Stimulated activated CD4-positive, alpha-beta T cell treated with anti-CD3 and anti-CD28 coated beads, Interleukin-1b, Interleukin-23, amount 100 ng/mL, for 24 hours (primary cell): ENCODE data around the gene LRP1B.
"Not testable (repeated sequence)": the region's sequence is repeated elsewhere in the genome, so short reads cannot be mapped to it uniquely, and the experiment has no call there.

ENCODE experiments used
- DNase-seq, 4 experiments: peaks; one replicate each; pipeline ENCODE4 v3.0.0-alpha.2; 2020; ENCODE audit warnings: low read depth in 4 of 4, low spot score in 1 of 4

LRP1B gene

DNA sequence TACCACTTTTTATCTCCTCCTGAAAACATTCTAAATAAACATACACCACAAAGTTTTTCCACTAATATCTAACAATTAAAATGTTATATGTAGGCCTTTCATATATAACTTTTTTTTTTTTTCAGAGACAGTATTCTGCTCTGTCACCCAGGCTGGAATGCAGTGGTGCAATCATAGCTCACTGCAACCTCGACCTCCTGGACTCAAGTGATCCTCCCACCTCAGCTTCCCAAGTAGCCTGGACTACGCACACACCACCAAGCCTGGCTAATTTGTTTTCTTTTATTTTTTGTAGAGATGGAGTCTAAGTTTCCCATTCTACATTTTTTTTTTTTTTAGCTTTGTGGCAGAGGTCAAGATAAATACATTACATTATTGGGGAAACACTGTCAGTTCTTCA is 1738.0 kb downstream of the LRP1B start:
- no peak for DNase-seq

DNA sequence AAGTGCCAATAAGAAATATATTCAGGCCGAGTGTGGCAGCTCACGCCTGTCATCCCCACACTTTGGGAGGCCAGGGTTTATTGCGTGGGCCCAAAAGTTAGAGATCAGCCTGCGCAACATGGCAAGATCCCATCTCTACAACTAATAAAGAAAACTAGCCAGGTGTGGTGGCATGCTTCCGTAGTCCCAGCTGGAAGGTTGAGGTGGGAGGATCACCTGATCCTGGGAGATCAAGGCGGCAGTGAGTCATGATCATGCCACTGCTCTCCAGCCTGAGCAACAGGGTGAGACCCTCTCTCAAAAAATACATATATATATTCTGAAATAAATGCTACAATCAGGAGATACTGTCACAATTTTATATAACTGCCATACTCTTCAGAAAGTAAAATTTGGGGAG is 1745.9 kb downstream of the LRP1B start:
- no peak for DNase-seq

DNA sequence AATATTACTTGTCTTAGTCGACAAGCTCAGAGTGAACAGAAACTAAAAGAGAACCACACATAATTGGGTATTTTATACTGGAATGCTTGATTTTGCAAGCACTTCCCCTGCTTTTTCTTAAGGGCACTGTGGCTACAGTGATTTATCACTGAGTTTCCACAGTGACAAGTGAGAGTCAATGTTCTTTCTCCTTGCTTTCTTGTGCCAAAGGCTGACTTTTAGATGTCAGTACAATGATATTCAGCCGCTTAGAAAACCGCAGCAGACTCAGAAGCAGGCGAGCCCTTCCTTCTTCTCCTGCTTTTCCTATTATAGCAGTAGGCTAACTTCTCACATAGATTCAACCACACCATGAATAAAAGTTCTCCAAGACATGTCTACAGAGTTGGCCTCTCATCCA is 1747.0 kb downstream of the LRP1B start:
- DNase-seq = no peak

DNA sequence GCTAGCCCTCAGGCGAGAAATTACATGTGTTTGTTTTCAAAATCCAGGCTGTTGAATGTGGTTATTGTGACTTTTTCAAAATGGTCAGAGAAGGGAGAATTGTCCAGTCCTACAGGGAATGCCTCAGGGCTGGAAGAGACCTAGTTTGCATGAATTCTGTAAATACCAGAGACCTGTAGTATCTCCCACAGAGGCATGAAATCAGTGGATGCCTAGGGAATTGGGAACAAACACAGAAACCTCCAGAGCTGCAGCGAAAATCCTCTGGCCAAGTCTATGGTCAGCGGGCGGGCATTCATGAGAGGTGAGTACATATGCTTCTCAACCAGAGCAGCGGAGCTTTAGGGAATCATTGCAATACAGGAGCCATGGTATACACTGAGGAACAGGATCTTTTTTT is 1754.1 kb downstream of the LRP1B start:
- DNase-seq = no peak

- no peak for DNase-seq
Measured at GRCh38 chr2:140363131-140363530, 1767.7 kb downstream of the LRP1B start.

DNA sequence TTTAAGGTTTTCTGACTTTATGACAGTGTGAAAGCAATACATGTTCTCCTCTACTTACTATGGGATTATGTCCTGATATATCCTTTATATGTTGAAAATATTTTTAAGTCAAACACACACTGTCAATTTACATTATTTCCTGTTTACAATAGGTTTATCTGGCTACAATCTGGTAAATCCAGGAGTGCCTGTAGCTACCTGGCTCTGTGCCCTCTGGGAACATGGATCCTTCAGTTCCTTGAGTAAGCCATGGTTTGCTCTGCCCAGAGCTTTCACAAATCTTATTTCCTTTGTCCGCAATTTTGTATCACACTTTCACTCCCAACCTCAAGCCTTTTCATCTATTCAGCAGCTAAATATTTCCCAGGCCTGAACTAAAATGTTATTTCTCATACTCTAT is 1768.5 kb downstream of the LRP1B start:
- DNase-seq = no peak

DNA sequence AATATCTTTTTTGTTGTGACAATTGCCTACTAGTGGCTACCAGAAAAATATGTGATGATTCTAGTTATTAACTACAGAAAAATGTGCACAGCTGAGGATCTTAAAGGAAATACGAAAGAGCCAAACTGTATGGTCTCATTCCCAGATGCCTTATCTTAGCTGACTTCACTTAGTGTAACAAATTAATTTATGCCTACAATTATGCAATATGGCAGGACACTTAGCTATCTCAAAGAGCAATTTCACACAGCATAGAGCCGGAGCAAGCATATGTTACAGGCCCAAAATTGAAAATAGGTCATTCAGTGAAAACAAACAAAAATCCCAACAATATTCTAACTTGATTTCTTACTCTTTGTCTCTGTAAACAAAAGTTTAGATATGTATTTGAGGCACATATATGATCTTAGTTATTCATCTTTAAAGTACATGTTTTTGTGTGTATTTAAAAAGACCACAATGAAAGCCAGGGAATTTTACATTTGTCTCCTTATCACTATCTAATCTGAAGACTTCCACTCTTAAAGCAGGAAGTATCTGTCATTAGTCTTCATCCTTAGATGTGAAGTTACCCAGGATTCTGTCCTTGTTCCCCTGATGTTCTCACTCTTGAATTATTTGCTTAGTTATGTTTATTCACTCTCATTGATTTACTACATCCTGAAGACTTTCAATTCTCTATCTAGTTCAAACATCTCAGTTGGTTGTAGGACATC is 1771.6 kb downstream of the LRP1B start:
- no peak for DNase-seq

DNA sequence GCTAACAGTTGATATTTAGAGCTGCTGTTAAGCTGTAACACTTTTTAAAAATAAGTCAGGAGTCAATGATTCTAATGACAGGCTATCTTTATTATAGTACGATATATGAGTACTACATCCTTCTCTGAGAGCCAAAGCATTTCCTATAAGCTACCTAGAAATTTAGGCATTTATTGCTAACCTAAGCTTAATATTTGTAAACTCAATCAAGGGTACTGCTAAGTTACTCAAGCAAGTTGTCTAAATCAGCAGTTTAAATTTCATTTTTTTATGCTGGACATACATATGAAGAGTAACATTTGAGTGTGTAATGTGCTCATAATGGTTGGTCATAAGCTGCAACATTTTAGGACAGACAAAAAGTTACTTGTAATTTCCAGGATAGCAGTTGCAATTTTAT is 1774.1 kb downstream of the LRP1B start:
- no peak for DNase-seq

DNA sequence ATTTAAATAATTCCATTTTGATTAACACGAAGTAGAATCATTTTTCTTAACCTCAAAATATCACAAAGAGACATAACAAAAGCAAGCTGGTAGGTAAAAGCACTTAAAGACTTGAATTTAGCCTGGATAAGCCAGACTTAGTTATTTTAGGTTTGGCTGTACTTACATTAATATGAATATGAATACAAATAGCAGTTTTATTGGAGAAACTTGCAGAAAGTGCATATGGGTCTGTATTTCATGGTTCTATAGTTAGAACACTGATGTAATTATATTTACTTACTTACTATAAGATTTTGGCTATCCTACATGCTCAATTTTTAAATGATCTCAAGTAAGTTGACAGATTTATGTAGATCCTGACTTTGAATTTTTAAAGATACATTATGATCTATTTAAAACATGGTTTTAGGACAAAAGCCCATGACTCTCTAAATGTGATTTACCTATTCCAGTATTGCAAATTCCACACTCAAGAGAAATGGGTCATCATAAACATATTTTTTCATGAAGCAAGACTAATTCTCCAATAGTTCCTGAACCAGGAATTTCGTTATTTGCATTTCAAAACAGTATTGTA is 1775.2 kb downstream of the LRP1B start:
- no peak for DNase-seq

- no peak for DNase-seq
Measured at GRCh38 chr2:140354544-140354943, 1776.3 kb downstream of the LRP1B start.

- DNase-seq = no peak
Measured at GRCh38 chr2:140353541-140353940, 1777.3 kb downstream of the LRP1B start.

DNA sequence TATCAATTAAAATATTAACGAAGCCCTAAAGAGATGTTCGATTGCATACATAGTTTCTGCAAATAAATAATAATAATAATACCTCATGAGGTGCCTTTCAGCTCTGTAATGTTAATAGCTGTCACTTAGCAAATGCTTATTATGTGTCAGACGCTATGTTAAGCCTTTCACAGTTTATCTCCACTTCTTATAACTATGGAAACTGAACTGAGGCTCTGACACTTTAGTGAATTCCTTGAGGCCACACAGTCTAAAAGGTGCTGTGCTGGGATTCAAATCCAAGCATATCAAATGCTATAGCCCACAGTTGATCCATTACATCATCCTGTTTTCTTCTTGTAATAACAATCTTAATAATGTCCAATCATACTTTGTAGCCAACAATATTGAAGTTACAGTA is 1779.1 kb downstream of the LRP1B start:
- no peak for DNase-seq

GRCh38 chr2:140349695-140350094 is 1781.1 kb downstream of the LRP1B start:
- no peak for DNase-seq

DNA sequence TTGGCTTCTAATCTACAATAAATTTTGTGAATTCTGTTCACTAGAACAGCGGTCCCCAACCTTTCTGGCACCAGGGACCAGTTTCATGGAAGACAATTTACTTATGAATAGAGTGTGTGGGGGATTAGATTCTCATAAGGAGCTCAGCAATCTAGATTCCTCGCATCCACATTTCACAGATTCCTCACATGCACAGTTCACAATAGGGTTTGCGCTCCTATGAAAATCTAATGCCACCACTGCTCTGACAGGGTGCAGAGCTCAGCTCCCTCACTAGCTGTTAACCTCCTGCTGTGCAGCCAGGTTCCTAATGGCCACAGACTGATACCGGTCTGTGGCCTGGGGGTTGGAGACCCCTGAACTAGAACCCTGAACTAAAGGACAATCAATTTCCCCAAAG is 1782.0 kb downstream of the LRP1B start:
- DNase-seq = no peak

DNA sequence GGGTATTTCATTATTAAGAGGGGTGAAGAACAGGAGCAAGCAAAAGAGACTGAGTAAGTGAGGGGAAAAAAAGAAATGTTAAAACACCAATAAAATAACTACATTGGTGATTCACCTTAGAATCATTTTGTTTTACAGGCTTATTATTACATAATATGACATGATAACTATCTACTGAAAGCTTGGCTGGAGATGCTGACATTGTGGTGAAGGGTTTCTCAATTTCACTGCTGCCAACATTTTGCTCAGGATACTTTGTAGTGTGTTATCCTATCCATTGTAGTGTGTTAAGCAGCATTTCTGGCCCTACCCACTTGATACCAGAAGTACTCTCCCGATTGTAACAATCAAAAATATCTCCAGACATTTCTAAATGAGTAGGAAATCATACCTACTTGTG is 1786.0 kb downstream of the LRP1B start:
- no peak for DNase-seq

DNA sequence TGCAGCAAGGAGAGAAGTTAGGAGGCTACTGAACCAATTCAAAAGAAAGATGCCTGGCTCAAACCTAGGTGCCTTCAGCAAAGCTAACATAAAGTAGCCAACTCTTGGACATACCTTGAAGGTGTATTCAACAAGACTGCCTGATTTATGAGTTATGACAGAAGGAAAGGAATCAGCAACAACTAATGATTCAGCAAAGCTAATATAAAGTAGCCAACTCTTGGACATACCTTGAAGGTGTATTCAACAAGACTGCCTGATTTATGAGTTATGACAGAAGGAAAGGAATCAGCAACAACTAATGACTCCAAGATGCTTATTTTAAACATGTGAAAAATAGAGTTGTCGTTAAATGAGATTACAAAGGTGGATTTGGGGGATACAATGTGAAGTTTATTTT is 1786.5 kb downstream of the LRP1B start:
- not testable (repeated sequence) for DNase-seq

DNA sequence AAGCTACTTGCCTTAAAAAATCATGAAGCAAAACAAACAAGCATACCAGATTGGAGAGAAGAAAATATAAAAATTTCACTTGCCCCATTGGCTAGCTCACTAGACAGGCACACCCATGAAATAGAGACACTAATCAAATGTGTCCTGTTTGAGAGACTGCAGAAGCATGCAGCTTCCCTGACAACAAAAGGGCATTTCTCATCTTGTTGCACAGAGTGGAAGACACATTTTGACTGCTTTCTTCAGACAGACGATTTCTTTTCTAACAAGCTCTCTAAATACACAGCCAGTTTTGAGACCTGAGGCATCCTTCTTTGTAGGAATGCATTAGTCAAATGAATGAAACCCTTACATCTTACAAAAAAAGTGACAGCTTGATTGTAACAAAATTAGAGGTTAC is 1792.0 kb downstream of the LRP1B start:
- DNase-seq = no peak

- no peak for DNase-seq
Measured at GRCh38 chr2:140337061-140337460, 1793.8 kb downstream of the LRP1B start.

- DNase-seq = no peak
Measured at GRCh38 chr2:140316345-140316744, 1814.5 kb downstream of the LRP1B start.

- DNase-seq = no peak
Measured at GRCh38 chr2:140311905-140312304, 1818.9 kb downstream of the LRP1B start.

DNA sequence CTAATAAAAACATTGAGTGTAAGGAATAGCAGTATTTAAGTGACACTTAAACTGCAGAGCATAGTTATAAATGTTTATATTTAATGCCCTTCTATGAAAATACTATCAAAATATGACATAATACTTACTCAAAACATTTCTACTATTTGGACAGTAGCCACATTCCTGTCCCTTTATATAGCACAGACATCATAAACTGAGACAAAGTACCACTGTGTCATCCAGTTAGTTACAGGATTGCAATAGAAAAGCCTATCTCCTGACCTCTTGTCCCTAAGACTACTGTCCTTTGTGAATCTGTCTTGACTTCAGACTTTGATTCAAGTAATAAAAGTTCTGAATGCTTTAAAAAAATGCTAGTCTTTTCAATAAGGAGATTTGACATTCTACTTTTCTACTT is 1822.1 kb downstream of the LRP1B start:
- DNase-seq = no peak

- no peak for DNase-seq
Measured at GRCh38 chr2:140307532-140307931, 1823.3 kb downstream of the LRP1B start.

- DNase-seq = no peak
Measured at GRCh38 chr2:140295767-140296166, 1835.0 kb downstream of the LRP1B start.
